Fibroblast of villous mesenchyme (primary cell): Measurements from ENCODE around the gene DSP. TPM values are rescaled to one million over a fixed set of nuclear protein-coding genes. Genes with fewer than 3 reads are reported as not detected.

Source experiments
- DNase-seq: peaks from one replicate; pipeline ENCODE4 v3.0.0-alpha.2; 2010; ENCODE audit warnings: low read depth
- H3K4me3 ChIP-seq: 2 replicates; pipeline ENCODE4 v1.5.1; 2011; ENCODE audit warnings: low read depth, mild to moderate bottlenecking, low read length
- total RNA-seq: library from RNA; depleted of rRNA; stranded (reverse); fragments of >200 nt; gene quantifications from 2 replicates; pipeline ENCODE4 v1.2.3, GENCODE V29; 2012
- TF ChIP-seq, protein P1 (sequence below): IDR thresholded peaks from 2 replicates; pipeline ENCODE4 v1.5.1; 2012; ENCODE audit warnings: low read depth, mild to moderate bottlenecking, low read length; ENCODE audit not compliant: insufficient read depth

The DSP gene
- total RNA-seq, 1 donor = 28.1 TPM

DNA sequence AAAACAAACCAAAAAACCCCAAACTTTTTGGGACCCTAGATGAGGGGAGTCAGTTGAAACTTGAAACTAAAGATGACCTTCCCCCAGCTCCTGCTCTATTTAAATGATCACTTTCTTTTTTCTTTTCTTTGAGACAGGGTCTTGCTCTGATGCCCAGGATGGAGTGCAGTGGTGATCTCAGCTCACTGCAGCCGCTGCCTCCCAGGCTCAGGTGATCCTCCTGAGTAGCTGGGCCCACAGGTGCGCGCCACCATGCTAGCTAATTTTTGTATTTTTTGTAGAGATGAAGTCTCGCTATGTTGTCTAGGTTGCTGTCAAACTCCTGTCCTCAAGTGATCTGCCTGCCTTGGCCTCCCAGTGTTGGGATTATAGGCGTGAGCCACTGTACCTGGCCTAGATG, 7.3 kb upstream of the DSP start:
- DNase-seq = no peak
- TF ChIP-seq, protein P1, sequence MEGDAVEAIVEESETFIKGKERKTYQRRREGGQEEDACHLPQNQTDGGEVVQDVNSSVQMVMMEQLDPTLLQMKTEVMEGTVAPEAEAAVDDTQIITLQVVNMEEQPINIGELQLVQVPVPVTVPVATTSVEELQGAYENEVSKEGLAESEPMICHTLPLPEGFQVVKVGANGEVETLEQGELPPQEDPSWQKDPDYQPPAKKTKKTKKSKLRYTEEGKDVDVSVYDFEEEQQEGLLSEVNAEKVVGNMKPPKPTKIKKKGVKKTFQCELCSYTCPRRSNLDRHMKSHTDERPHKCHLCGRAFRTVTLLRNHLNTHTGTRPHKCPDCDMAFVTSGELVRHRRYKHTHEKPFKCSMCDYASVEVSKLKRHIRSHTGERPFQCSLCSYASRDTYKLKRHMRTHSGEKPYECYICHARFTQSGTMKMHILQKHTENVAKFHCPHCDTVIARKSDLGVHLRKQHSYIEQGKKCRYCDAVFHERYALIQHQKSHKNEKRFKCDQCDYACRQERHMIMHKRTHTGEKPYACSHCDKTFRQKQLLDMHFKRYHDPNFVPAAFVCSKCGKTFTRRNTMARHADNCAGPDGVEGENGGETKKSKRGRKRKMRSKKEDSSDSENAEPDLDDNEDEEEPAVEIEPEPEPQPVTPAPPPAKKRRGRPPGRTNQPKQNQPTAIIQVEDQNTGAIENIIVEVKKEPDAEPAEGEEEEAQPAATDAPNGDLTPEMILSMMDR = no peak
- H3K4me3 ChIP-seq = no peak overlapping the region

DNA sequence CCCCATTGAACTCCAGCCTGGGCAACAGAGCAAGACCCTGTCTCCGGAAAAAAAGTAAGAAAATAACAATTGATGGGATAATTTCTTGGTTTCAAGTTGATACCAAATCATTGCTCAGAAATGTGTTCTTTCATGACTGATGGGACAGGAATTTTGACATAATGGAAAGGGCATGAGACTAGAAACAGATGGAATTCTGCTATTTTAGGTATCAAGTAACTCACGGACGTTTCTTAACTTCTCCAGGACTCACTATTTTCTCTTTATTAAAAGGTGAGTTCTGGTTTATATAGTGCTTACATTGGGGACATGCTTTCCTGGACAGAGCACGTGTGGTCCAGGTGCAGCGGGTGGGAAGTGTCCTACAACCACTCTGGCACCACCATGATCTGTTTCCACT, 6.0 kb upstream of the DSP start:
- TF ChIP-seq, protein P1 = no peak
- H3K4me3 ChIP-seq = no peak overlapping the region
- DNase-seq = no peak

DNA sequence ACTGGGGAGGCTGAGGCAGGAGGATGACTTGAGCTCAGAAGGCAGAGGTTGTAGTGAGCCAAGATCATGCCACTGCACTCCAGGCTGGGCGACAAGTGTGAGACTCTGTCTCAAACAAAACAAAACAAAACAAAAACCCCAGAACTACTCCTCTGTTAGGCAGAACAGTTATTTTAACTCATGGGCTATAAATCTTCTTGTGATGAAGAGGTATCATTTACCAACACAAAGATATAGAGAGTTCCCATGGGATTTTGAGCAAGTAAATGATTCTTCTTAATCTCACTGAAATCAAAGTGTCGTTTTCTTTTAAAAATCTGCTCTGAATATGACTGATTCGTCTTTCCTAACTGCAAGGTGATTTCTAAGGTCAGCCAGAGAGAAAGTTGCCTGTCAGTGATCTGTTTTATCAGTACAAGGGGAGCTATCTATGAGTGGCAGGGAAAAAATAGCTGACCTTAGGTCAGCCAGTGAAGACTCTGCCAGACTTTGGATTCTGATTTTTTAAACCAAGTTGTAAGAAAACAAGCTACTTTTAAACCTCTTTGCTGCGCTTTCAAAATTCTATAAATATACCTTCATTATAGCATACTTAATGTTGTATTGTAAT, 3.8 kb upstream of the DSP start:
- H3K4me3 ChIP-seq = no peak overlapping the region
- TF ChIP-seq, protein P1 = no peak
- DNase-seq = no peak

DNA sequence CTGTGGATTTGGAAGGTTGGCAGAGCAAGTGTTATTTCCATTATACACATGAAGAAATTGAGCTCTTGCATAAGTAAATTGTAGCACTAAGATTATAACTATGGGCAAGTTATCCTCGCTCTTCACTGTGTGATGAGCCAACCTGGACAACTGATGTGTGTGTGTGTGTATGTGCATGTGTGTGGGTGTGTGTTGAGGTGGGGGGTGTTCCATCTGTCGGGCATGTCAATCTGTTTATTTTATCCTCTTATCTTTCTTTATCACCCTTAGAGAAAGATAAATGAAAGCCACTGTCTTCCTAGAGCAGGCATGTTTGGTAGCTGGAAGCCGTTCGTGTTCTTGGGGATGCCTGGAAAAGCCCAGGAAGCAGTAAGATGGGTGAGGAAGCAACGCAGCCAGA, 3.0 kb upstream of the DSP start:
- TF ChIP-seq, protein P1 = no peak
- no peak for DNase-seq
- no peak overlapping the region for H3K4me3 ChIP-seq

DNA sequence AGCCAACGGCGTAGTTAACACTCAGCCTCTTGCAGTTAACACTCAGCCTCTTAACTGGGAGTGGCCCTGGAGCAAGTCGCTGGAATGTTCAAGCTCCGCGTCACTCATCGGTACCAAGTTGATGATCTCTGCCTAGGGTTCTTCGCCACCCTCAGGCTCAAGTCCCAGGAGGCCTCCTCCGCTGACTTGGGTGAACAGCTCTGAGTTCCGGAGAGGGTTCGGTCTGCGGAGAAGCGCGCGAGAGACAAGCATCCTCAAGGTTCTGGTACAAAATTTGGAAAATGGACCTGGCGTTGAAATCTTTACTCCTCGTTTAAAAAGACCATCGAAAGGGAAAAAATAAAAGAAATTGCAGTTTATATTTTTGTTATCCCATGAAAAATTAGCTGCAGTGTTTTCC, 876 bp upstream of the DSP start:
- DNase-seq = no peak
- H3K4me3 ChIP-seq = peak overlapping the region; percentile 6
- TF ChIP-seq, protein P1 = no peak

DNA sequence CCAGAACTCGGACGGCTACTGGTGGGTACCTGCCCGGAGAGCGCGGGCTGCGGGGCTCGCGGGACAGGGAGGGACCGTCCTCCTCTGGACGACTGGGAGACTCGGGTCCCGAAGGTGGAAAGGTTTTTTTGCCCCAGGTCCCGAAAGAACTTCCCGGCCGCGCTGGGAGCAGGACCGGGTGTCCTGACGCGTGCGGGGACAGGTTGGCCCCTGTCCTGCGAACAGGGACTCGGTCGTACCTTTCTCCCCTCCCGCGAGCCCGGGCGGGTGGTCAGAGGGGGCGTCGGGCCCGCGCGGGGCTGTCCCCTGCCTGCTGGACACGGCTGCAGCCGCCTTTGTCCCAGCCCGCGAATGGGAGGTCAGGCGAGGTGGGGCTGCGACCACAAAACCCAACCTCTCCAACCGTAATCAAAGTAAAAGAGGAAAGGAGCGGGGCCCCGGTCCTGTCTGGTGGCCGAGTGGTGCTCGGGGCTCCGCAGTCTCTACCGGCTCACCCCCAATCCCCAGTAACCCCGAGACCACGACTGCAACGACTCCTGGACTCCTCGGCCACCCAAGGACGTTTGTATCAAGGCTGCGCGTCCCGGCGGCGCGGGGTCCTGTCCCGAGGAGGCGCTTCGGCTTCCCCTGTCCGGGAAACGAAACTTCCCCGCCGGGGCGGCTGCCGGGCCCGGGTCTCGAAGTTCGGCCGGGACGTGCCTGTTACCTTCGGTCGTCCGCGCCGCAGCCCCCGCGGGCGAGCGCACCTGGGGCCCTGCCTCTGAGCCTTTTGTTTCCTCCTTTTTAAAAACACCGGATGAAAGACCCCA, 798 bp downstream of the DSP start:
- TF ChIP-seq, protein P1 = no peak
- no peak for DNase-seq
- peak overlapping the region; percentile 56 for H3K4me3 ChIP-seq
